CD4-positive, alpha-beta memory T cell (primary cell): ENCODE results near the gene CD48. TPM values are rescaled to one million over a fixed set of nuclear protein-coding genes. Genes with fewer than 3 reads are reported as not detected.
"Not testable (repeated sequence)": the region's sequence is repeated elsewhere in the genome, so short reads cannot be mapped to it uniquely, and the experiment has no call there.

Experiments used
- CTCF ChIA-PET: fragments of 350-600 bp; sonication (Branson Sonifier 250); formaldehyde crosslinking; loops from one replicate; lab custom pipeline; 2021; ENCODE audit warnings: inconsistent platforms; ENCODE audit not compliant: partially characterized antibody; lab: Charles Lee
- POLR2A ChIA-PET: fragments of 350-600 bp; sonication (Branson Sonifier 250); formaldehyde crosslinking; loops from one replicate; lab custom pipeline; 2021; ENCODE audit not compliant: partially characterized antibody; lab: Charles Lee
- DNase-seq, 5 donors: peaks; one replicate each; pipeline versions ENCODE4 v3.0.0 to v3.0.0-alpha.2; 2020 to 2022; ENCODE audit warnings: mixed read lengths in 1 of 5
- H3K27ac ChIP-seq: one replicate; pipeline ENCODE4 v1.7.0; 2013; ENCODE audit warnings: low read depth, low read length
- H3K27me3 ChIP-seq: 2 replicates; pipeline ENCODE4 v1.7.0; 2013; ENCODE audit warnings: mild to moderate bottlenecking, low read length, moderate library complexity; ENCODE audit not compliant: insufficient read depth
- H3K36me3 ChIP-seq: 2 replicates; pipeline ENCODE4 v1.7.0; 2013; ENCODE audit warnings: mild to moderate bottlenecking, low read length, moderate library complexity; ENCODE audit not compliant: insufficient read depth
- H3K4me1 ChIP-seq: 2 replicates; pipeline ENCODE4 v1.7.0; 2013; ENCODE audit warnings: mild to moderate bottlenecking, low read length, moderate library complexity; ENCODE audit not compliant: insufficient read depth
- H3K4me3 ChIP-seq, 2 donors: one replicate each; pipeline ENCODE4 v1.7.0; 2013; ENCODE audit warnings: low read length in 2 of 2, mild to moderate bottlenecking in 1 of 2
- H3K9me3 ChIP-seq, 2 donors: one replicate each; pipeline ENCODE4 v1.7.0; 2013; ENCODE audit warnings: low read length in 2 of 2, control low read depth in 1 of 2; ENCODE audit not compliant: control insufficient read depth in 1 of 2
- H3K27ac Mint-ChIP-seq, 7 donors: one replicate each; pipeline ENCODE4 v1.8.0; 2020 to 2021; ENCODE audit warnings: mixed read lengths in 7 of 7, mild to moderate bottlenecking in 6 of 7, inconsistent platforms in 3 of 7, moderate library complexity in 3 of 7
- H3K27me3 Mint-ChIP-seq, 2 donors: one replicate each; pipeline ENCODE4 v1.8.0; 2020 to 2021; ENCODE audit warnings: mixed read lengths in 2 of 2
- H3K36me3 Mint-ChIP-seq, 2 donors: one replicate each; pipeline ENCODE4 v1.8.0; 2020 to 2021; ENCODE audit warnings: mixed read lengths in 2 of 2, inconsistent platforms in 1 of 2, mild to moderate bottlenecking in 1 of 2
- H3K4me1 Mint-ChIP-seq, 4 donors: one replicate each; pipeline ENCODE4 v1.8.0; 2020 to 2021; ENCODE audit warnings: mixed read lengths in 4 of 4, mild to moderate bottlenecking in 1 of 4
- H3K4me3 Mint-ChIP-seq, 8 donors: one replicate each; pipeline ENCODE4 v1.8.0; 2020 to 2021; ENCODE audit warnings: mixed read lengths in 8 of 8, mild to moderate bottlenecking in 7 of 8, moderate library complexity in 6 of 8, inconsistent platforms in 3 of 8
- H3K9me3 Mint-ChIP-seq, 8 donors: one replicate each; pipeline ENCODE4 v1.8.0; 2020 to 2021; ENCODE audit warnings: mixed read lengths in 8 of 8, mild to moderate bottlenecking in 5 of 8, inconsistent platforms in 3 of 8, moderate library complexity in 1 of 8
- intact Hi-C: fragments of 100-400 bp; cut with micrococcal nuclease; formaldehyde crosslinking; loops from one replicate; pipeline ENCODE4 v1.15.1; 2023
- polyA plus RNA-seq, 2 donors: library from polyadenylated mRNA; unstranded; fragments of 300-500 nt; fragmentation: Illumina TruSeq; gene quantifications; one replicate each; pipeline ENCODE4 v1.2.3, GENCODE V29; 2021
- total RNA-seq, 2 experiments: library from RNA; stranded (reverse); gene quantifications; one replicate each; pipeline ENCODE4 v1.2.3, GENCODE V29; 2021

CD48 gene
- total and polyA plus RNA-seq, 4 experiments from 2014 or later, result 228 to 329 (median 273) TPM

GRCh38 chr1:160656737-160657136 is 54.9 kb downstream of the CD48 start:
- peak overlapping the region in 2 of 8 donors; percentile 27 to 52 for H3K4me3 Mint-ChIP-seq
- H3K27ac Mint-ChIP-seq, result peak overlapping the region in 2 of 7 donors; percentile 8 to 18
- H3K4me1 ChIP-seq, result peaks cover 45% of the 10 kb centered on the region
- no peak for DNase-seq
- ChIA-PET CTCF (interaction anchor here (1.5 kb wide), 1 partner anchor 19 kb away, joined by 3 read pairs; no protein-coding TSS in a partner anchor), POLR2A (no interaction called here)
- H3K9me3 ChIP-seq, result no peaks in the 10 kb centered on the region
- H3K27ac ChIP-seq, result no peak overlapping the region
- H3K9me3 Mint-ChIP-seq, result no peaks in the 10 kb centered on the region
- H3K27me3 Mint-ChIP-seq, result no peaks in the 10 kb centered on the region
- H3K4me3 ChIP-seq, result no peak overlapping the region
- no peaks in the 10 kb centered on the region for H3K36me3 Mint-ChIP-seq
- intact Hi-C loops, result no loop called here
- peaks cover 22 to 76% (median 50%) of the 10 kb centered on the region in 4 donors for H3K4me1 Mint-ChIP-seq
- no peaks in the 10 kb centered on the region for H3K27me3 ChIP-seq
- no peaks in the 10 kb centered on the region for H3K36me3 ChIP-seq

- peaks cover 39 to 89% (median 69%) of the 10 kb centered on the region in 4 donors for H3K4me1 Mint-ChIP-seq
- H3K27me3 Mint-ChIP-seq, result no peaks in the 10 kb centered on the region
- no peak for DNase-seq
- H3K27ac Mint-ChIP-seq, result peak overlapping the region in 1 of 7 donors; percentile 9
- peaks cover 55% of the 10 kb centered on the region for H3K4me1 ChIP-seq
- intact Hi-C loops, result no loop called here
- H3K4me3 ChIP-seq, result no peak overlapping the region
- peaks cover 0 to 5% of the 10 kb centered on the region in 2 donors for H3K36me3 Mint-ChIP-seq
- no peaks in the 10 kb centered on the region for H3K27me3 ChIP-seq
- no peak overlapping the region for H3K4me3 Mint-ChIP-seq
- H3K9me3 ChIP-seq, result no peaks in the 10 kb centered on the region
- ChIA-PET POLR2A (interaction anchor here (0.6 kb wide), 1 partner anchor 21 kb away, joined by 3 read pairs; no protein-coding TSS in a partner anchor), CTCF (no interaction called here)
- no peak overlapping the region for H3K27ac ChIP-seq
- no peaks in the 10 kb centered on the region for H3K36me3 ChIP-seq
- peaks cover 0 to 2% (median 0%) of the 10 kb centered on the region in 8 donors for H3K9me3 Mint-ChIP-seq
These were observed 58.0 kb downstream of the CD48 start for GRCh38 chr1:160653620-160654016.

- CTCF ChIA-PET, result no interaction called here
- Histone ChIP-seq H3K27me3 (no peaks in the 10 kb centered on the region), H3K36me3 (no peaks in the 10 kb centered on the region), H3K9me3 (no peaks in the 10 kb centered on the region), H3K4me3 (no peak overlapping the region), H3K4me1 (peaks cover 57% of the 10 kb centered on the region), H3K27ac (no peak overlapping the region)
- Mint-ChIP-seq H3K27me3 (no peaks in the 10 kb centered on the region), H3K9me3 (peaks cover 0 to 2% (median 0%) of the 10 kb centered on the region in 8 donors), H3K36me3 (peaks cover 0 to 5% of the 10 kb centered on the region in 2 donors), H3K4me1 (peaks cover 44 to 89% (median 70%) of the 10 kb centered on the region in 4 donors), H3K27ac (peak overlapping the region in 2 of 7 donors; percentile 9), H3K4me3 (no peak overlapping the region)
- no peak for DNase-seq
- POLR2A ChIA-PET, result interaction anchor here (0.6 kb wide), 1 partner anchor 22 kb away, joined by 3 read pairs; no protein-coding TSS in a partner anchor
- intact Hi-C loops, result no loop called here
These were observed 58.5 kb downstream of the CD48 start for GRCh38 chr1:160652924-160653619.

DNA sequence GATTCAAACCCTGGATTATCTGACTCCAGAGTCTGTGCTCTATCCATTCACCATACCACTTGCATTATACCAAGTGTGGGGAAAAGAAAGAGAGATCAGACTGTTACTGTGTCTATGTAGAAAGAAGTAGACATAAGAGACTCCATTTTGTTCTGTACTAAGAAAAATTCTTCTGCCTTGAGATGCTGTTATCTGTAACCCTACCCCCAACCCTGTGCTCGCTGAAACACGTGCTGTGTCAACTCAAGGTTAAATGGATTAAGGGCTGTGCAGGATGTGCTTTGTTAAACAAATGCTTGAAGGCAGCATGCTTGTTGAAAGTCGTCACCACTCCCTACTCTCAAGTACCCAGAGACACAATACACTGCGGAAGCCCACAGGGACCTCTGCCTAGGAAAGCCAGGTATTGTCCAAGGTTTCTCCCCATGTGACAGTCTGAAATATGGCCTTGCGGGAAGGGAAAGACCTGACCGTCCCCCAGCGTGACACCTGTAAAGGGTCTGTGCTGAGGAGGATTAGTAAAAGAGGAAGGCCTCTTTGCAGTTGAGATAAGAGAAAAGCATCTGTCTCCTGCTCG is 59.5 kb downstream of the CD48 start:
- H3K27me3 ChIP-seq, H3K36me3 Mint-ChIP-seq, H3K9me3 Mint-ChIP-seq, intact Hi-C loops, H3K9me3 ChIP-seq, DNase-seq, H3K36me3 ChIP-seq, H3K4me3 ChIP-seq, H3K27ac ChIP-seq, H3K27me3 Mint-ChIP-seq: not testable (repeated sequence)
- H3K4me1 ChIP-seq, result peaks cover 59% of the 10 kb centered on the region
- Mint-ChIP-seq H3K4me3 (peak overlapping the region in 3 of 8 donors; percentile 9 to 18 (median 15)), H3K4me1 (peaks cover 49 to 89% (median 69%) of the 10 kb centered on the region in 4 donors), H3K27ac (peak overlapping the region in 6 of 7 donors; percentile 13 to 74 (median 48))
- ChIA-PET CTCF (interaction anchor here (1.1 to 2.0 kb wide), 4 partner anchors 10 to 29 kb away, joined by 4 to 10 read pairs (median 6); no protein-coding TSS in a partner anchor), POLR2A (interaction anchor here (0.9 to 2.2 kb wide), 8 partner anchors 10 to 144 kb away, joined by 3 to 10 read pairs (median 6); partner anchors contain the start of genes CD48 and LY9)

DNA sequence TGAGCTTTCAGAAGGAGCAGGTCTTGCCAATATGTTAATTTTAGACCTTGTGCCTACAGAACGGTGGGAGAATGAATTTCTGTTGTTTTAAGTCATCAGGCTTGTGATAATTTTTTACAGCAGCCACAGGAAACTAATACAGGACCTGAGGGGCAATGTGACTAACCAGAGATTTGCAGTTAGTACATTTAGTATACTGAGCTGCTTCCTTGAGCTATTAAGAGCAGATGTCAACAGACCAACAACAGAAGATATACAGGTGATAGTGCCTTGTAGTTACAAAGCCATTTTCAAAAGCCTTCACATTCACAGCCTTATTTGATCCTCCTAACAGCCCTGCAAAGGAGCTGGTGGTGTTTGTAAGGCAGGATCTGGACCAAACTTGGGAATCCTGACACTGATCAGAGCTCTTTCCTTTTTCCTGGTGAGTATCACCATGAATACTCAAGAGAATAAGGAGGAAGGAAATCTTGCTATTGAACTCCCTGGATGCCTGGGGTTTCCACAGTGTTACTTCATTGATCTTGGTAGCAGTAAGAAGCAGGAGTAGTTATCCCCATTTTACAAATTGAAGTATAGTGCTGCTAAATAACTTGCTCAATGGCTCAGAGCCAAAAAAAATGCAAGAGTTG is 60.1 kb downstream of the CD48 start:
- POLR2A ChIA-PET, result interaction anchor here (0.5 to 2.4 kb wide), 13 partner anchors 11 to 393 kb away, joined by 3 to 14 read pairs (median 5); partner anchors contain the start of genes CD48 and LY9
- H3K27me3 ChIP-seq, result no peaks in the 10 kb centered on the region
- intact Hi-C loops, result no loop called here
- H3K36me3 Mint-ChIP-seq, result peaks cover 5 to 11% of the 10 kb centered on the region in 2 donors
- peak overlapping the region in 3 of 8 donors; percentile 9 to 18 (median 15) for H3K4me3 Mint-ChIP-seq
- peak overlapping the region in 6 of 7 donors; percentile 15 to 67 (median 48) for H3K27ac Mint-ChIP-seq
- peaks cover 53% of the 10 kb centered on the region for H3K4me1 ChIP-seq
- no peaks in the 10 kb centered on the region for H3K36me3 ChIP-seq
- H3K4me1 Mint-ChIP-seq, result peaks cover 47 to 88% (median 65%) of the 10 kb centered on the region in 4 donors
- no peak overlapping the region for H3K4me3 ChIP-seq
- peaks cover 0 to 2% (median 0%) of the 10 kb centered on the region in 8 donors for H3K9me3 Mint-ChIP-seq
- H3K27me3 Mint-ChIP-seq, result no peaks in the 10 kb centered on the region
- H3K27ac ChIP-seq, result no peak overlapping the region
- CTCF ChIA-PET, result interaction anchor here (1.1 to 2.0 kb wide), 4 partner anchors 11 to 30 kb away, joined by 4 to 10 read pairs (median 6); no protein-coding TSS in a partner anchor
- no peaks in the 10 kb centered on the region for H3K9me3 ChIP-seq
- DNase-seq, result no peak

GRCh38 chr1:160647329-160647720 is 64.3 kb downstream of the CD48 start:
- Histone ChIP-seq H3K4me1 (peaks cover 52% of the 10 kb centered on the region), H3K27ac (peak overlapping the region; percentile 88)

More at GRCh38 chr1:160647329-160647720, 64.3 kb downstream of the CD48 start:
- Mint-ChIP-seq H3K27ac (peak overlapping the region; percentile 87 to 98 (median 97)), H3K27me3 (no peaks in the 10 kb centered on the region), H3K4me1 (peaks cover 44 to 92% (median 60%) of the 10 kb centered on the region in 4 donors), H3K36me3 (peaks cover 26 to 47% of the 10 kb centered on the region in 2 donors), H3K4me3 (peak overlapping the region; percentile 98 to 100 (median 99)), H3K9me3 (peaks cover 0 to 4% (median 0%) of the 10 kb centered on the region in 8 donors)
- Histone ChIP-seq H3K27me3 (no peaks in the 10 kb centered on the region), H3K36me3 (no peaks in the 10 kb centered on the region), H3K9me3 (no peaks in the 10 kb centered on the region), H3K4me3 (peak overlapping the region; percentile 80 to 97)
- intact Hi-C loops, result loop anchor here (1.0 to 5.0 kb wide), 5 partner anchors 9 to 35 kb away; no protein-coding TSS in a partner anchor
- ChIA-PET CTCF (interaction anchor here (0.7 to 4.7 kb wide), 14 partner anchors 8 to 121 kb away, joined by 3 to 39 read pairs (median 4); no protein-coding TSS in a partner anchor), POLR2A (interaction anchor here (0.6 to 6.8 kb wide), 26 partner anchors 7 to 128 kb away, joined by 3 to 135 read pairs (median 5); partner anchors contain the start of gene CD48)
- no peak for DNase-seq
